Neural progenitor cell (in vitro differentiated cells): Measurements from ENCODE around the gene STK4.

ENCODE experiments used
- CTCF ChIP-seq: fragments of 200-600 bp; sonication (generic); IDR thresholded peaks from 2 replicates; pipeline ENCODE4 v1.5.1; 2017; ENCODE audit warnings: antibody characterized with exemption, mild to moderate bottlenecking
- EZH2 ChIP-seq: fragments of 200-600 bp; sonication (generic); IDR thresholded peaks from 2 replicates; pipeline ENCODE4 v1.6.1; 2017; ENCODE audit warnings: antibody characterized with exemption, mild to moderate bottlenecking, moderate library complexity

GRCh38 chr20:44941120-44941691, 25.1 kb upstream of the STK4 start:
- no peak for TF ChIP-seq CTCF
- TF ChIP-seq EZH2: no peak
